Measurements from ENCODE around the gene OR5AU1. TPM values are rescaled to one million over a fixed set of nuclear protein-coding genes. Genes with fewer than 3 reads are reported as not detected.

The OR5AU1 gene
- total RNA-seq, 2 donors from 2014 or later, result not detected

DNA sequence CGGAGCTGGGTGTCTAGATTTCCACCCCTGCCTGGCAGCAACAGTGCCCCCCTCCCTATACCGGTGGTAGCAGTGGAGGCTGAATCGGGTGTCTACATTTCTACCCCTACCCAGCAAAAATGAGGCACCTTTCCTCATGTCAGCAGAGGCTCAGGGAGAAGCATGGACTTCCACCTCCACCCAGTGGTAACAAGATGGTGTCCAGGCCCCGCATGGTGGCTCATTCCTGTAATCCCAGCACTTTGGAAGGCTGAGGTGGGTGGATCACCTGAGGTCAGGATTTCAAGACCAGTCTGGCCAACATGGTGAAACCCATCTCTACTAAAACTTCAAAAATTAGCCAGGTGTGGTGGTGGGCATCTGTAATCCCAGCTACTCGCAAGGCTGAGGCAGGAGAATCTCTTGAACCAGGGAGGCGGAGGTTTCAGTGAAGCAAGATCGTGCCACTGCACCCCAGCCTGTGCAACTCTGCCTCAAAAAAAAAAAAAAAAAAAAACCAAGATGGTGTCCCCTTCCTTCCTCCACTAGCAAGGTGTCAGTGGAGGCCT lies 35.5 kb upstream of the OR5AU1 start:
- H3K27ac ChIP-seq, result no peak overlapping the region
- no peaks in the 10 kb centered on the region for H3K27me3 ChIP-seq (replicated peaks; ENCODE audit: insufficient read depth)
- H3K4me1 ChIP-seq (ENCODE audit: control insufficient read depth in 1 of 2, low read depth in 2 of 2), result peaks cover 4 to 8% of the 10 kb centered on the region in 2 donors
- DNase-seq (ENCODE audit: low spot score), result no peak
- no peaks in the 10 kb centered on the region for H3K9me3 ChIP-seq
- ATAC-seq (ENCODE audit: insufficient number of reproducible peaks, low FRiP score, low read depth), result no peak
- H3K4me3 ChIP-seq, result peak overlapping the region; percentile 61
- H3K36me3 ChIP-seq, result no peaks in the 10 kb centered on the region
- TF ChIP-seq CTCF (IDR thresholded peaks at IDR 0.05), result no peak

GRCh38 chr14:21185491-21185890 lies 29.6 kb upstream of the OR5AU1 start:
- H3K27me3 ChIP-seq (replicated peaks; ENCODE audit: insufficient read depth), result no peaks in the 10 kb centered on the region
- H3K27ac ChIP-seq, result no peak overlapping the region
- ATAC-seq (ENCODE audit: insufficient number of reproducible peaks, low FRiP score, low read depth) (no peak), DNase-seq (ENCODE audit: low spot score) (no peak)
- H3K36me3 ChIP-seq, result no peaks in the 10 kb centered on the region
- TF ChIP-seq CTCF (IDR thresholded peaks at IDR 0.05), result no peak
- H3K4me1 ChIP-seq (ENCODE audit: control insufficient read depth in 1 of 2, low read depth in 2 of 2), result no peaks in the 10 kb centered on the region
- no peak overlapping the region for H3K4me3 ChIP-seq
- peaks cover 4% of the 10 kb centered on the region for H3K9me3 ChIP-seq

DNA sequence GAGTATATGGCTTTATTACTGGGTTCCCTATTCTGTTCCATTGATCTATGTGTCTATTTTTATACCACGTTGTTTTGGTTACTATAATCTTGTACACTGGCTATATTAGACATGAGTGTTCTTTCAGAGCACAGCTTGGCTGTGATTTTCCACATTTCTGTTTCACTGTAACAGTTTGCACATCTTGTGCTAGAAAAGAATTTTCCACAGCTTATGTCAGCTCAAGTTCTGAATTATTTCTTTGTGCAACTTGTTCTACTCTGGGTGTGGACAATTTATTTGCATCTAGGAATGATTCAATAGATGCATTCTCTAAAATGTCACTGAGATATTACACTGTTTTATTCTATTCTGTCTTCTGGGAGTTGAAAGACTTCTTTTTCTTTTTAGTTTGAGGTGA lies 28.4 kb upstream of the OR5AU1 start:
- H3K4me3 ChIP-seq, result no peak overlapping the region

DNA sequence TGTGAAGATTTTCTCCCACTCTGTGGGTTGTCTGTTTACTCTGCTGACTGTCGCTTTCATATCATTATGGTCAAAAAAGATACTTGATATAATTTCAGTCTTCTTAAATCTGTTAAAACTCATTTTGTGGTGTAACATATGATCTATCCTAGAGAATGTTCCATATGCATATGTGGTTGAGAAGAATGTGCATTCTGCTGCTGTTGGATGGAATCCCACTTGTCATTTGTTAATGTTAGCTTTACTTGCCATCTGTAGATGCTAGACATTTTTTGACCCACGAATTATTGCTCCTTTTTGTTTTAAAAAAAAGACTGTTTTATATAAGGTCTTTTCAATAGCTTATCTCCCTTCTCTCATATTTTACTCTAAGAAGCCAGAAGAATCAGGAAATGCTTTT lies 26.3 kb upstream of the OR5AU1 start:
- ATAC-seq (ENCODE audit: insufficient number of reproducible peaks, low FRiP score, low read depth) (no peak), DNase-seq (ENCODE audit: low spot score) (no peak)
- Histone ChIP-seq H3K36me3 (no peaks in the 10 kb centered on the region), H3K9me3 (peaks cover 4% of the 10 kb centered on the region), H3K4me3 (no peak overlapping the region), H3K4me1 (ENCODE audit: control insufficient read depth in 1 of 2, low read depth in 2 of 2) (no peaks in the 10 kb centered on the region), H3K27ac (no peak overlapping the region), H3K27me3 (replicated peaks; ENCODE audit: insufficient read depth) (no peaks in the 10 kb centered on the region)
- TF ChIP-seq CTCF (IDR thresholded peaks at IDR 0.05), result no peak

More for the DNA sequence above, 28.4 kb upstream of the OR5AU1 start:
- H3K27me3 ChIP-seq (replicated peaks; ENCODE audit: insufficient read depth), result no peaks in the 10 kb centered on the region
- ATAC-seq (ENCODE audit: insufficient number of reproducible peaks, low FRiP score, low read depth) (no peak), DNase-seq (ENCODE audit: low spot score) (no peak)
- H3K36me3 ChIP-seq, result no peaks in the 10 kb centered on the region
- no peak overlapping the region for H3K27ac ChIP-seq
- H3K4me1 ChIP-seq (ENCODE audit: control insufficient read depth in 1 of 2, low read depth in 2 of 2), result no peaks in the 10 kb centered on the region
- H3K9me3 ChIP-seq, result peaks cover 4% of the 10 kb centered on the region
- no peak for TF ChIP-seq CTCF (IDR thresholded peaks at IDR 0.05)

- no peaks in the 10 kb centered on the region for H3K9me3 ChIP-seq
- DNase-seq (ENCODE audit: low spot score) (no peak), ATAC-seq (ENCODE audit: insufficient number of reproducible peaks, low FRiP score, low read depth) (no peak)
- no peak overlapping the region for H3K4me3 ChIP-seq
- no peaks in the 10 kb centered on the region for H3K36me3 ChIP-seq
- H3K27ac ChIP-seq, result no peak overlapping the region
- H3K4me1 ChIP-seq (ENCODE audit: control insufficient read depth in 1 of 2, low read depth in 2 of 2), result no peaks in the 10 kb centered on the region
- no peaks in the 10 kb centered on the region for H3K27me3 ChIP-seq (replicated peaks; ENCODE audit: insufficient read depth)
- TF ChIP-seq CTCF (IDR thresholded peaks at IDR 0.05), result no peak
Observed at GRCh38 chr14:21171128-21171527, 15.3 kb upstream of the OR5AU1 start.

All from thoracic aorta (tissue), 2 donors.